Stimulated activated CD8-positive, alpha-beta memory T cell treated with anti-CD3 and anti-CD28 coated beads, Interleukin-12 subunit alpha, Interleukin-12 subunit beta, amount 100 ng/mL, for 4 hours (primary cell): ENCODE data around the gene ADSS1.

ENCODE experiments used
- DNase-seq: peaks from one replicate; pipeline ENCODE4 v3.0.0-alpha.2; 2020; ENCODE audit warnings: low read depth

Gene ADSS1

DNA sequence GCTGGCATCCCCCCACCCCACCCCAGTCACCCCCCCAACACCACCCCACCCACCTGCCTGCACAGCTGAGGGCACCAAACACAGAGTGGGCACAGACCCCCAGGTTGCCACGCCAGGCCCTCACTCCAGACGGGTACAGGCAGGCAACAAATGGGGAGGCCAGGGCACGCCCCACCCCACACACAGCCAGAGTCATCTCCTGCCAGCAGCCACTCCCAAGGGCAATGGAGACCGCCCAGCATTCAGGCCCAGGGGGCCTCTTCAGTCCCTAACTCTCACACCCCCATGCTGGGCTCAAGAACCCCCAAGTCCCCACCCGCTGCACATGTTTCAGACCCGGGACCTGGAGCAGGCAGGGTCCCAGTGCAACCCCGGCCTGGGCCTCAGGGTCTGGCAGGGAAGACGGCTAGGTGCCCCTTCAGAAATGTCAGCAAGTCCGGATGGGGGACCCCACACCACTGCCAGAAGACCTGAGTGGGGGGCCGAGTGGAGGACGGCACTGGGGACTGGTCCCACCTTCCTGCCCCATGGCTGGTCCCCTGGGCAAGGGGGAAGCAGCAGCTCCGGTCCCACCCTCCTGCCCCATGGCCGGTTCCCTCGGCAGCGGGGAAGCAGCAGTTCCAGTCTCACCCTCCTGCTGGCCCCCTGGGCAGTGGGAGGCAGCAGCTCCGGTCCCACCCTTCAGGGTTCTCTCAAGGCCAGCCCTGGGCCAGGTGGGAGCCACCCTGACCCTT, 59.6 kb downstream of the ADSS1 start:
- DNase-seq = no peak

DNA sequence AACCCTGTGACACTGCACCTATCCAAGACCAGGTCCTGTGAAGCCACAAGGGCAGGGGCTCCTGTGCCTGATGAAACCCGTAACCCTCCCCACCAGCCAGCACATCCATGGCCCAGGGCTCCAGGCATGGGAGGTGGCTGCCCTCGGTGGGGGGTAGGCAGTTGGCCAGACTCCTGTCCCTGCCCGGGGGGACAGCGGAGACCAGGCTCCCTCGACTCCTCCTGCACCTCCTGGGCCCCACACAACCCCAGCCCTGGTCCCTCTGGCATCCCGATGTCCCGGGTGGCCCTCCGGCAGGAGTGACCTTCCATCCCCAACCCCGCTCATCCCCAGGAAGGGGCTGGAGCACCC, 60.2 kb downstream of the ADSS1 start:
- DNase-seq = no peak

DNA sequence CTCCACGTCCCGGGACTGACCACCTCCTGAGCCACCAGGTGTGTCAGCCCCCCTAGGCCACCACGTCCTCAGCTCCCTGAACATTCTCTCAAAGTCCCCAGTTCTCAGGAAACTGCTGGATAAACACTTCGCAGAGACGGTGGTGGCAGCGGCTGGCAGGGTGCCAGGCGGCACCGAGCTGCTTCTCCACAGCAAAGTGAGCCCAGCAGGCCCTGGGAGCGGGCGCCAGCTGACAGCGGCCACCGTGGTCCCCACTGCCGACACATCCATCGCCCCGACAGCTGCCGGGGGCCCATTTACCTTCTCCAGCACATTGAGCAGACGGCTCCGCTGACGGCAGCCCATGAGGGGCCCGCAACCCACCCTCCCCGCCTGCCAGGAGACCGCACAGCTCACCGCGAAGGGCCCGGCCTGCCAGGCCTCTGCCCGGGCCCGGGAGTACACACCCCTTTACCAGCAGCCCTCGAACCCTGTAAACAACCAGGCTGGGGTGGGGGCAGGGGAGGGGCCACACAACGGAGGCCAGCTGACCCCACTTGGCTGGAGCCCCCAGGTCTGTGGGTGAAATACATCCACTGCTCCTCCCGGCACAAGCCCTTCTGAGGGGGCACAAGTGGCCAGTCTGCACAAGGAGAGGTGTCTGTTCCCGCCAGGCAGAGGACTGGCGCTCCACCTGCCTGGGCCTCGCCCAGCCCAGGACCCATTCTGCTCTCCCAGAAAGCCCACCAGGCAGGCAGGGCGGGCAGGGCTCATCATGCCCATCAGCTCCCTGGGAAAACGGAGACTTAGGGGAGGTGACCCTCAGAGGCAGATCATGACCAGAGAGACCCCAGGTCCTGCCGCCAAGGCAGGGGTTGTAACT, 61.0 kb downstream of the ADSS1 start:
- no peak for DNase-seq

DNA sequence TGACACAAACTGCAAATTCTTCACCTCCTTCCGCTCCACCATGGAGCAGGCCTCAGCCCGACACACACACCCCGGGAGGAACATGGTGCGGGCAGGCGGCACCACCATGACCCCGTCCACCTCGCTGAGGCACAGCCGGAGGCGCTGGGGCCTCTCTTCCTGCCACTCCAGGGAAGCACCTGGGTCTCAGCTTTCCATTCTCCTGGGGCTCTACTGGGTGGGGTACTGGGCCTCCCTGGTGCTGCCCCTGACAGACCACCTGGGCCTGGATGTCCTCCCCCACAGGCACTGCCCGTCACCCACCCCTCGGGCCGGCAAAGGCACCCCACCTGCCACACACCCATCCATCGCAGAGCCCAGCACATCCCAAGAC, 61.7 kb downstream of the ADSS1 start:
- DNase-seq = no peak

DNA sequence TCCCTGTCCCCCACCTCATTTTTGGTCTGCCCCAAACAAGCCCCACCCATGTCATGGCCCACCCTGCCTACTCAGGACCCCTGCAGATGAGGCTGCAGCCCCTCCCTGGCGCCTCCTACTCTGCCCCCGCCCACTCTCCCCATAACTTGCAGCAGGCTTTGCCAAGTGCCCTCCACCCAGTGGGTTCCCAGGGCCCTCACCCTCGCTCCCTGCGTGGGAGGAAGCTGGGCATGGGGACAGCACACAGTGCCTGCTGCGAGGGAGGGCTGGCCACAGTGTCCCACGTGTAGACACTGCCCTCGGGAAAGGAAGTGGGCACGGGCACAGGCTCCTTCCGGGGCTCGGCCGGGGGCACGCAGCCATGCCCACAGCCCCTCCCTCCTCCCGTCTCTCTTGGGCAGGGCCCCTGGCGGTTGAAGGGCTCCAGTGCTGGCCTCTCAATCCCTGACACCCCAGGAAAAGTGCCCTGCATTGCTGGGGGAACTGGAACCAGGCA, 62.1 kb downstream of the ADSS1 start:
- DNase-seq = no peak

DNA sequence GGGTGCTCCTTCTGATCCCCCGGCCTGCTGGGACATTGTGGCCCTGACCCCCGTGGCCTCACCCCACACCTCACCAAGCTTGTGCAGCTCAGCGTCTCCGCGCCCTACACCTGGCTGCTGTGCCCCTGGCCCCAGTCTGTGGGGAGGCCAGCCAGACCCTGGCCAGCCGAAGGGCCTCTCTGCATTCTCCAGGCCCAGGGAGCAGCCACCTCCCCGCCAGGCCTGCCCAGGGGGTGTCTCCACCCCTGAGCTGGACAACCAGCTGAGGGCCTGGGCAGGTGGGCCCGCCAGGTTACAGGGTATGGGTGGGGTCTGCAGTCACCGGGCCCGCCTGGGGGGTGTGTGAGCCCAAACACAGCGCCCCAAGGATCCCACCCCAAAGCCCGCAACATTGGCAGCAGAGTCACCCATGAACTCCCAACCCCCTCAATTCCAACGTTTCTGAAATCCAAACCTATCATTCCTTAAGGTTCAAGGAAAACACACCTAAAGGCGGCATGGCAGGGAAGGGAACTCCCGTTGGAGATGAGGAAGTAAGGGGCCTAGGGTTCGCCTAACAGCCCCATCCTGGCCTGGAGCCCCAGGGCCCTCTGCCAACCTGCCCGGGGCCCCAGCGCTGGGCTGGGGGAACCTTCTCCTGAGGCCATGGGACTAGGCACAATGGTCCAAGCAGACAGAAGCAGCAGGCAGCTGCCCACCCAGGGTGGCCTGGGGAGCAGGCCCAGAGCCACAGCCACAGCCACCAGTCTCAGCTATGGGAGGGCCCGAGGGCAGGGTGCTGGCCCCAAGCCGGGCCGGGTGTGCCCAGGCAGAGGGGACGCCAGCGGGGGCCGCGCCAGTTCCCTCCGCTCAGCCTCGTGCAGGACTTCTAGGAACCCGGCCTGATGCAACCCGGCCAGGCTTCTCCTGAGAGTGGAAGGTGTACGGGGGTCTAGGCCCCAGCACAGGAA, 63.0 kb downstream of the ADSS1 start:
- DNase-seq = no peak

DNA sequence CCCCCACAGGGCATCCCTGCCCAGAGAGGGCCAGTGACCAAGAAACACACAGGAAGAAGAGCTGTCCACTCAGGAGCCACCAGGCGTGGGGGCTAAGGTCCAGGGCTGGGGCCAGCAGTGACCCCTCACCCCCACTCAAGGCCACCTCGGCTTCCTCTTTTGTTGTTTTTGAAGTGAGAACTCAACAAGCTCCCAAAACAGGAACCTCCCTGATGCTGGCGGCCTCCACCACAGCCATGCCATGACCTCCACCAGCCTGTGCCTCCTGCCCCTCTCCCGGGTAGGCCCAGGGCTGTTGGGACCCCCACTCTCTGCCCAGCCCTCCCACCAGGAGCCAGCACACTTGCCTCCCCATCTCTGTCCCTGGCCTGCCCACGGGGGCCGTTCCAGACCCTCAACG, 63.7 kb downstream of the ADSS1 start:
- no peak for DNase-seq

DNA sequence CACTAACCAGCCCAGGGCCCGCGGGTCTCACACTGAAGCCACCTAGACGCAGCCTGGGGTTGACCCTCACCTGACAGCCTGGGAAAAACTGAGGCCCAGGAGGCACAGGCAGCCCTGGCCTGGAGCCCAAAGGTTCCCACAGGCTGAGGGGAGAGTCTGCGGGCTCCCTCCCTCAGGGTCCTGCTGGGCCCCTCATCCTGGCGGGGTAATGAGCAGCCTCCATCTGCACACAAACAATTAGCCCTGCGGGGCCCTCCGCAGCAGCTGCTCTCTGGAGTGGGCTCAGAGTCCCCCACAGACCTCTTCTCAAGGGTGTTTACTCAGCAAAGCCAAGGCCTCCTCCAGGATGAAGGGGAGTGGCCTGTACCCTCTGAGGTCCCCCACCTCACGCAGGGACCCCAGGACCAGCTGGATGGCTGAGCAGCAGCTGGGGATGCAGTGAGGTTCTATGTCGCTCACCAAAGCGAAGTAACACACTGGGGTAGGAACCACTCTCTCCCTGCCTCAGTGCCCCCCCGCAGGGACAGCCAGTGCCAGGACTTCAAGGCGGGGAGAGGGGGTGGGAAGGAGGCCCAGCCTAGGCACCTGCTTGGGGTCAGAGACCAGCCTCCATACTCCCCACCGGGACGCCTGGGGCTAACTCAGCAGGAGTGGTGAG, 64.3 kb downstream of the ADSS1 start:
- no peak for DNase-seq

DNA sequence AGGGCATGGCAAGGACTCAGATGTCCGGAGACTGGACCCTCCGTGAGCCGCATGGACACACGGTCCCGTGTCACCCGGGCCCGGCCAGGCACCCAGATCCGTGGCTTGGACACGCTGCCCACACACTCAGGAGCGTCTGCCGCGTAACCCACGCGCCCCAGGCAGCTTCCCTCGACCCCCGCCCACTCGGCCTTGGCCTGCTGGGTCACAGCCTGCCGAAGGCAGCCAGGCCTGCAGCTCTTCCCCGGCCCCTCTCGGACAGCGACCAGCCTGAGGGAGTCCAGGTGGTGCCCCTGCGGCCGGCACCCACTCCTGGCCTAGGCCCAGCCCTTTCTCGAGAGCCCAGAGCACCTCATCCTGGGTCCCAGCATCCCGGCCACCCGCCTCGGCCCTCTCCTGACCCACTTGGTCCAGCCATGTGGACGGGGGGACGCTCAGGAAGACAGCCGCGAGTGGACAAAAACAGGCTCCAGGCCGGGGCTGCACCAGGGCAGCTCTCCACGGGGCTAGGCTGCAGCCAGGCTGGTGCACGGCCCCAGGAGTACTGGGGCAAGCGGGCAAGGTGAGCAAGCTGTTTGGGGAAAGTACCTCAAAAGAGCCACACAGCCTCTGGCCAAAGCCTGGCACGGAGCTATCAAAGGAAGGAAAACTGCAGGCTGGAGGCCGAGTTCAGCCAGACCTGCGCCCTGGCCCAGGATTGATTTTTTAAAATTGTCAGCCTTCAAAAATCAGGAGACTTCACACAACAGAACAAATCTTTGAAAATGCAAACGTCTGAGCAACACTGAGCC, 65.0 kb downstream of the ADSS1 start:
- no peak for DNase-seq

DNA sequence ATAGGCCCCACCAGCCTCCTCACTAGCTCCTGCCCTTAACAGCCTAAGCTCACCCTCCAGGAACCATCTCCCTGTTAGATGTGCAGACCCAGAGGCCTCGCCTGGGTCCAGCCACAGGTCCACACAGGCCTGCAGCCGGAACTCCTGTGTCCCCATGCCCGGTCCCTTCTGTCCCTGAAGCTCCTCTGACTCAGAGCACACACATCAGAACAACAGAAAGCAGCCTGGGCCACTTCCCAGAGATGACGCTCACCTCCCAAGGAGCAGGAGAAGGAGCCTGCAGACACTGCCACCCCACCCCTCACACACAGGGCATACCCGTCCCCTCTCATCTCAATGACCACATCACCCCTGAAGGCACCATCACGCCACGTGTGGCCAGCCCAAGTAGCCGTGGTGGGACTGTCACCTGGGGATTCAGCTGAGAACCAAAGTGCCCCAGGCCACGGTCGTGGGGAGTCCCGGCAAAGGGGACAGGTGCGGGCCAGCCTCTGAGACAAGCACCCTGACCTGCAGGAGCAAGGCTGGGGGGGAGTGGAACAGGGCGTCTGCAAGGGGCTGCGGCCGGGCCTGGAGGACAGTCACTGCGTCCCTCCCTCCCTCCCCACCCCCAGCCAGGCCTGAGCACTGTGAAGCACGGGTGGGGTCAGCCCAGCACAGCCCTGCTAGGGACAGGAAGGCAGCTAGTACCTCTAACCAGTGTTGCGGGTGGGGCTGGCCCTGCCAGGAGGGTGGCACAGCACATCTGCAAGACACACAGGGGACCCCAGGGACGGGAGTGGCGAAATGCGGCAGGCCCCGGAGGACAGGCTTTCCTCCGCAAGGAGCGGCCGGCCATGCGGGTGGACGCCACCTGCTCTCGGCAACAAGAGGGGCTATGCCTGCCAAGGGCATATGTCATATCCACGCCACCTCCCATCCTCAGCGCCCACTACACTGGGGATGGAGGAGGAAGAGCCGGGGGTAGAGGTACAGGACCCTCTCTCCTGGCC, 66.0 kb downstream of the ADSS1 start:
- no peak for DNase-seq

DNA sequence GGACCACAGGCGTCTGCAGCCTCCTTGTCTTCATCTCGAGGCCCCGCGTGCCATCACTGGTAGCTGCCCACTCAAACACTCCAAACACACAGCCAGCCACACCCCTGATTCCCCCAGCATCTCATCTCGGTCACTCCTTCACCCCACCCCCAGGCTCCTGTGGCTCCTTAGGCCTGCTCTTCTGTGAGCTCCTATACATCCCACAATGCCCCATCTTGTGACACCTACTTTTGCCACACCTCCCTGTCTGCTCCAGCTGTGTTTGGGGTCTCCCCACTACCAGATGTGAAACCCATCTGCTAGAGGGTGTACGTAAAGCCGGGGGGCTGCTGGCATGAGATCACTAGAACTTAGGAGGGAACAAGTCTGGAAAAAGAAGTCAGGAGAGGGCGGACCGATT, 67.4 kb downstream of the ADSS1 start:
- no peak for DNase-seq

DNA sequence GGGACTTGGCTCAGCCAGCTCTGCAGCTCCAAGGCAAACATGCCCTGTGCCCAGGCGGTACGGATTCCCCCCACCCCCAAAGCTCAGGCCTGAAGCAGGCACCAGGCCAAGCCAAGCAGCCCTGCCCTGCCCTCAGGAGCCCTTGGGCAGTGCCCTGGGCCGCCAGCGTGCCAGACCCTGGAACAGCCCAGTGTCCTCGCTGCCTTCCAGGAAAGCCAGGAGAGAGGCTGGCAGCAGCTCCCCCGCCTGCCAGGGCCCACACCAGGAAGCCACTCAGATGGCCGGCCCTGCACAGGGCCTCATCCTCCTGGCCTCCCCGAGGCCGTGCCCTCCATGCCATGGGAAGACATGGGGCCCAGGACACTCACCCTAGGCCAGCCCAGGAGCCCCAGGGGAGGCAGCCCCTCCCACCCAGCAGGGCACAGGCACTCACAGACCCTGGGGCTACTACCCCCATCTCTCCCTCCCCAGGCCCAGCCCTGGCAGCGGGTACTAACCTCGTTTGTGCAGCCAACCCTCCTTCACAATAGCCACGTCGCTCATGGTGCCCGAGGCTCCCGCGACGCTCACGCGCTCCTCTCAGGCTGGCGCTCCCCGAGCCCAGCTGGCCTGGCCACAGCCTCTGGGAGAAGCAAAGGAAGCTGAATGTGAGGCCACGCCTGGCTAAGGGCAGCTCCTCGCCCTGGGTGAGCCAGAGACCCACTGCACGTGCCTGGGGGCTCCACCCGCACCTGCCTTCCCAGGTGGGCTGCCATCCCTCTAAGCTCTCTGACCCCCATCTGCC, 68.3 kb downstream of the ADSS1 start:
- no peak for DNase-seq

DNA sequence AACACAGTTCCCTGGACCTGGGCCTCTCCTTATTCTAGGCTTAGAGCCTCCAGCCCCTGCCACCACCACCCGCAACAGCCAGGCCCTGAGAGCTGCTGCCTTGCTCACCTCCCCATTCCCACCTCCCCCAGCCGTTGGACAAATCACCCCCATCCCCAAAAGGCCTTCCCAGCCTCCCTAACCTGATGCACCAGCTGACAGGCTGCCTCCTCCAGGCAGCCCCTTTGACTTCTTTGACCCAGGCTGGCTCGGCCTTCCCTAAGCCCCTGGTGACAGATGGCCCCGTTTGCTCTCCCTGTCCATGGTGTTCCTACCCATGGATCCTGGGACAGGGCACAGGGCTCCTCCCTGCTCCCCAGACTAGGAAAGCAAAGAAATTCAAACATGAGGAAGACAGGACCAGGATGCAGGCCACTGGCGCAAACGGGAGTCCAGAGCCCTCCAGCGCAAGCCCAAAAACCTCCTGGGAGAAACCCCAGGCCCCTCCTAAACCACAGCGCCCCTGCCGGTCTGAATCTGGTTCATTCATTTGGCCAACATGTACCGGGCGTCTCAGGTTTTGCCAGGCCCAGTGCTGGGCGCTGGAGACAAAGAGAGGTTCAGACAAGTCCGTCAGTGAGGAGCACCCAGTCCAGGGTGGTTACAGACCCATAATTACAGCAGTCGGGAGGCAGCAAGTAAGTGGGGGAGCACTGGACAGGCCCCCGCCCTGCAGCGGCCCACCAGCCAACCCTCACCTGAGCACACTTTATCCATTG, 69.1 kb downstream of the ADSS1 start:
- no peak for DNase-seq

DNA sequence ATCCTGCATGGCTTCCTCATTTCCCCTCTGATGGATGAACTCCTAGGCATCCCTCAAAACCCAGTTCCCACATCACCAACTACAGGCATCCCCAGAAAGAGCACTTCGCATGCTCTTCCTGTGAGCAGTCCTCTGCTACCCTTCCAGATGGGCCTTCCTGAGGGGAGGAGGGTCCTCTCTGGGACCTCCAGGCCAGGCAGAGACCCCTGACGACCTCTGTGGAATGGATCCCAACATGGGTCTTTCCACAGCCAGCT, 69.6 kb downstream of the ADSS1 start:
- no peak for DNase-seq

DNA sequence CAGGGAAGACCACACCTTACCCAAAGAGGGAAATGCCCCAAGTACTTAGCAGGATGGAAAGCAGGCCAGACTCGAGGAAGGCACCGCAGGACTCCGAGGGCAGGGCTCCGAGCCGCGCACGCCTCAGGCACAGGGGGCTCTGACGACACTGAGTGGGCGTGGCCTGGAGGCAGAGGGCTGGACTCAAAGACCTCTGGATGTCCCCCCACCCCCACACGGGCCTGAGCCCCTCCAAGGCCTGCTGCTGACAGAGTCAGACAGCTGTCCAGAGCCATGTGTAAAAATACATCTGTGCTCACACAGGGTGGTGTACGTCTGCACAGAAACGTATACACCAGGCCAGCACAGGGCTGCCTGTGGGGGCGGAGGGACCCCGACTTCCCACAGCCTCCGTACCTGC, 70.1 kb downstream of the ADSS1 start:
- DNase-seq = no peak

DNA sequence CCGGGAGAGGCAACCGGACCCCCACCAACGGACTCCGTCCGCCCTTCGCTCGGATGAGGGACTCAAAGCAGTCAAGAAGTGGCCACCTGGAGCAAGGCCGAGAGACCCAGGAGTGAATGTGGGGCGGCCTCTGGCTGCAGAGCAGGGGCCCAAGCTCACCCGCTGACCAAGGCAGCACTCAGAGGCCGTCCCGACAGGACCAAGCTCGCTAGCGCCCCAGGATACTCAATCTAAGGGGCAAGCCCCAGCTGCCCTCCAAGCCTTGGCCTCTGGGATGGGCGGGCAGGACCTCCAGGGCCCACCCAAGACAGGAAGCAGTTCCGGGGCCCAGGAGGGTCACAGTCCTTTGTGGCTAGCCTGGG, 70.6 kb downstream of the ADSS1 start:
- no peak for DNase-seq

DNA sequence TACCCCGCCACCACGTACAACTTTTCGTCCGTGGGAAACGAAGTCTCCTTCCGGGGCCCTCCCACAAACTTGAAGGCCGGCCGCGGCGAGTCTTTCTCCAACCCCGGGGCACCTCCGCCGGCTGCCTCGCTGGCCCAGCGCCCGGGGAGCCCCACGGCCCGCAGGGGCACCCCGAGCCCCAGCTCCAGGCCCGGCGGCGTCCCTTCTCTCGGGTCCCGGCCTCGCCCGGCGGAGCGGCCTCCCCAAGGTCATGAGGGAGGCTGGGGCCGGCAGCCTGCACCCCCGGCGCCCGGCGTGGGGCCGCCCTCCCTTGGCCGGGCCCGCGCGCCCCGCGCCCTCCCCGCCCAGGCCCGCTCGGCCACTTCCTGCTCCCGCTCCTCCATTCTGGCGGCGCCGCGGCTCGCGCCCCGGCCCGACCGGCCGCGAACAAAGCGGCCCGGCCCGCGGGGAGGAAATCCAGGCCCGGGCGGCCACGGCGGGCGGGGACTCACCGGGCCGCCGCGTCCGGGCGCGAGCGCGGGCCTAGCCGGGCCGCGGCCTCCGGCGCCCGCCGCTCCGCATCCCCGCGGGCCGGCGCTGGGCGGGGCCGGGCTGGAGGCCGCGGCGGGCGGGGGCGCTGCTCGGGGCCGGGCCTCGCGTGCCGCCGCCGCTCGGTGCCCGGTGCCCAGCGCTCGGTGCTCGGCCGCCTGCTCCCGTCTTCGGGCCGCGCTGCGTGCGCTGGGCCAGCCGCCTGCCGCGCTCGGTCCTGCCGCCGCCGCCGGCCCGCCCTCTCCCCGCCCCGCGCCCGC, 71.2 kb downstream of the ADSS1 start, which contains the start of gene AKT1:
Gene AKT1, minus strand, starts transcription at position 756 of the 788 bp plus-strand sequence. CDS start 3,105 bp downstream, outside the sequence.
- DNase-seq = no peak
